ENCODE measurements around the gene SYNGR4.

GRCh38 chr19:48319647-48320541, 44.3 kb upstream of the SYNGR4 start:
- TF ChIP-seq, protein P1, sequence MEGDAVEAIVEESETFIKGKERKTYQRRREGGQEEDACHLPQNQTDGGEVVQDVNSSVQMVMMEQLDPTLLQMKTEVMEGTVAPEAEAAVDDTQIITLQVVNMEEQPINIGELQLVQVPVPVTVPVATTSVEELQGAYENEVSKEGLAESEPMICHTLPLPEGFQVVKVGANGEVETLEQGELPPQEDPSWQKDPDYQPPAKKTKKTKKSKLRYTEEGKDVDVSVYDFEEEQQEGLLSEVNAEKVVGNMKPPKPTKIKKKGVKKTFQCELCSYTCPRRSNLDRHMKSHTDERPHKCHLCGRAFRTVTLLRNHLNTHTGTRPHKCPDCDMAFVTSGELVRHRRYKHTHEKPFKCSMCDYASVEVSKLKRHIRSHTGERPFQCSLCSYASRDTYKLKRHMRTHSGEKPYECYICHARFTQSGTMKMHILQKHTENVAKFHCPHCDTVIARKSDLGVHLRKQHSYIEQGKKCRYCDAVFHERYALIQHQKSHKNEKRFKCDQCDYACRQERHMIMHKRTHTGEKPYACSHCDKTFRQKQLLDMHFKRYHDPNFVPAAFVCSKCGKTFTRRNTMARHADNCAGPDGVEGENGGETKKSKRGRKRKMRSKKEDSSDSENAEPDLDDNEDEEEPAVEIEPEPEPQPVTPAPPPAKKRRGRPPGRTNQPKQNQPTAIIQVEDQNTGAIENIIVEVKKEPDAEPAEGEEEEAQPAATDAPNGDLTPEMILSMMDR (IDR thresholded peaks at IDR 0.05), result peak; percentile 90
- TF ChIP-seq EZH2 (IDR thresholded peaks at IDR 0.05; ENCODE audit: borderline replicate concordance, insufficient read depth, low read depth, low read length, poor library complexity, severe bottlenecking), result no peak
